ENCODE measurements around the gene HMGN2. TPM values are rescaled to one million over a fixed set of nuclear protein-coding genes. Genes with fewer than 3 reads are reported as not detected.
"Not testable (repeated sequence)": the region's sequence is repeated elsewhere in the genome, so short reads cannot be mapped to it uniquely, and the experiment has no call there.

HMGN2 gene
- total RNA-seq, 6 experiments from 2014 or later: 440 to 699 (median 668) TPM

DNA sequence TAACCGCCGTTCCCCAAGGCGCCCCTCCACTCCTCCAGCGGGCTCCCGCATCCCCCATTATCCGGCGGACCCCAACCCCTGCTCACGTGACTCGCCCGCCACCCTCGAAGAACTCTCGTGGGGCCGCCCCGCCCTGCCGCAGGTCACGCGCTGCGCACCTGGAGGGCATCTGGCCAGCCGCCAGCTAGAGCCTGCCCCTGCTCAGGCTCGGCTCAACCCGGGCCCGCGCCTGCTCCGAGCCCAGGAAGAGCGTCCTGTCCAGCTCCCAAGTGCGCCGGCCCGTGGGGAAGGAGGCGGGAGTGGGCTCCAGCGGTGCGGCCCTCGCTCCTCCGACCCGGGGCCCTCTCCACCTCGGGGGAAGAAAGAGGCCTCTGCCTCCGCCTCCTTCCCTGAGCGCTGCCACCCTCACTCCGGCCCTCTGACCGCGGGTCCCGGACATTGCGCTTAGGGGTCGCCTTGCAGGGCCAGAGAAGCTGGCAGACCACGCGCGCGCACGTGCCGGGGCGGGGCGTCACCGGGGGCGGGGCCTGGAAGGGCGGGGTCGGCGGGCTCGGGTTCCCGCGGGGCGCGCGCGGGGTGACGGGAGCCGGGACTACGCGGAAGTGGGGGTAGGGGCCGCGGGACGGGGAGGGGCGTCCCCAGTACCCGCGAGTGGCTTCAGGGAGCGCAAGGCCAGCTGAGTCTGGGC, 28.4 kb downstream of the HMGN2 start:
- H3K27me3 Mint-ChIP-seq (ENCODE audit: insufficient read depth): peaks cover 2% of the 10 kb centered on the region
- TF ChIP-seq, protein P1, sequence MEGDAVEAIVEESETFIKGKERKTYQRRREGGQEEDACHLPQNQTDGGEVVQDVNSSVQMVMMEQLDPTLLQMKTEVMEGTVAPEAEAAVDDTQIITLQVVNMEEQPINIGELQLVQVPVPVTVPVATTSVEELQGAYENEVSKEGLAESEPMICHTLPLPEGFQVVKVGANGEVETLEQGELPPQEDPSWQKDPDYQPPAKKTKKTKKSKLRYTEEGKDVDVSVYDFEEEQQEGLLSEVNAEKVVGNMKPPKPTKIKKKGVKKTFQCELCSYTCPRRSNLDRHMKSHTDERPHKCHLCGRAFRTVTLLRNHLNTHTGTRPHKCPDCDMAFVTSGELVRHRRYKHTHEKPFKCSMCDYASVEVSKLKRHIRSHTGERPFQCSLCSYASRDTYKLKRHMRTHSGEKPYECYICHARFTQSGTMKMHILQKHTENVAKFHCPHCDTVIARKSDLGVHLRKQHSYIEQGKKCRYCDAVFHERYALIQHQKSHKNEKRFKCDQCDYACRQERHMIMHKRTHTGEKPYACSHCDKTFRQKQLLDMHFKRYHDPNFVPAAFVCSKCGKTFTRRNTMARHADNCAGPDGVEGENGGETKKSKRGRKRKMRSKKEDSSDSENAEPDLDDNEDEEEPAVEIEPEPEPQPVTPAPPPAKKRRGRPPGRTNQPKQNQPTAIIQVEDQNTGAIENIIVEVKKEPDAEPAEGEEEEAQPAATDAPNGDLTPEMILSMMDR (IDR thresholded peaks at IDR 0.05): peak; percentile 66; the same call in 1 of the 2 replicates
- peaks cover 5% of the 10 kb centered on the region; the same call in 1 of the 2 replicates for H3K4me1 Mint-ChIP-seq (ENCODE audit: low read depth)
- peak; percentile 52 for DNase-seq
- no peaks in the 10 kb centered on the region for H3K36me3 Mint-ChIP-seq (ENCODE audit: low read depth)
- H3K4me3 Mint-ChIP-seq: peak overlapping the region; percentile 89
- no peaks in the 10 kb centered on the region for H3K9me3 Mint-ChIP-seq
- H3K27ac Mint-ChIP-seq: peak overlapping the region; percentile 89

DNA sequence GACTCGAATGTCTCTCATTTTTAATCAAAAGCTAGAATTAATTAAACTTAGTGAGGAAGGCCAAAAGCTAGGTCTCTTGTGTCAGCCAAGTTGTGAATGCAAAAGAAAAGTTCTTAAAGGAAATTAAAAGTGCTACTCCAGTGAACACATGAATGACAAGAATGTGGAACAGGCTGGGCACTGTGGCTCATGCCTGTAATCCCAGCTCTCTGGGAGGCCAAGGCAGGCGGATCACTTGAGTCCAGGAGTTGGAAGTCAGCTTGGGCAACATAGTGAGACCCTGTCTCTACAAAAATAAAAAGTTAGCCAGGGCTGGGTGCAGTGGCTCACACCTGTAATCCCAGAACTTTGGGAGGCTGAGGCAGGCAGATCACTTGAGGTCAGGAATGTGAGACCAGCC, 38.5 kb downstream of the HMGN2 start:
- not testable (repeated sequence) for DNase-seq; H3K4me1 Mint-ChIP-seq (ENCODE audit: low read depth); H3K4me3 Mint-ChIP-seq; H3K36me3 Mint-ChIP-seq (ENCODE audit: low read depth); H3K27ac Mint-ChIP-seq; H3K9me3 Mint-ChIP-seq; H3K27me3 Mint-ChIP-seq (ENCODE audit: insufficient read depth)

DNA sequence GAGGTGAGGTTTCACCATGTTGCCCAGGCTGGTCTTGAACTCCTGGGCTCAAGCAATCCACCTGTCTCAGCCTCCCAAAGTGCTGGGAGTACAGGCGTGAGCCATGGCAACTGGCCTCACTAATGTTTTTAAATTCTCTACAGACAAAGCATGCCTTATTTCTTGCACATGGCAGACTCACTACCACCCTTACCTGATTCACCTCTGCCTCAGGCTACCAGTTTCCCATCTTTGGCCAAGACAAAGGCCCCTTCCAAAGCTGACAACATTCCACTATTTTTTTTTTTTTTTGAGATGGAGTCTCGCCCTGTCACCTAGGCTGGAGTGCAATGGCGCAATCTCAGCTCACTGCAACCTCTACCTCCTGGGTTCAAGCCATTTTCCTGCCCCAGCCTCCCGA, 43.6 kb downstream of the HMGN2 start:
- not testable (repeated sequence) for H3K36me3 Mint-ChIP-seq (ENCODE audit: low read depth); DNase-seq; H3K4me1 Mint-ChIP-seq (ENCODE audit: low read depth)

DNA sequence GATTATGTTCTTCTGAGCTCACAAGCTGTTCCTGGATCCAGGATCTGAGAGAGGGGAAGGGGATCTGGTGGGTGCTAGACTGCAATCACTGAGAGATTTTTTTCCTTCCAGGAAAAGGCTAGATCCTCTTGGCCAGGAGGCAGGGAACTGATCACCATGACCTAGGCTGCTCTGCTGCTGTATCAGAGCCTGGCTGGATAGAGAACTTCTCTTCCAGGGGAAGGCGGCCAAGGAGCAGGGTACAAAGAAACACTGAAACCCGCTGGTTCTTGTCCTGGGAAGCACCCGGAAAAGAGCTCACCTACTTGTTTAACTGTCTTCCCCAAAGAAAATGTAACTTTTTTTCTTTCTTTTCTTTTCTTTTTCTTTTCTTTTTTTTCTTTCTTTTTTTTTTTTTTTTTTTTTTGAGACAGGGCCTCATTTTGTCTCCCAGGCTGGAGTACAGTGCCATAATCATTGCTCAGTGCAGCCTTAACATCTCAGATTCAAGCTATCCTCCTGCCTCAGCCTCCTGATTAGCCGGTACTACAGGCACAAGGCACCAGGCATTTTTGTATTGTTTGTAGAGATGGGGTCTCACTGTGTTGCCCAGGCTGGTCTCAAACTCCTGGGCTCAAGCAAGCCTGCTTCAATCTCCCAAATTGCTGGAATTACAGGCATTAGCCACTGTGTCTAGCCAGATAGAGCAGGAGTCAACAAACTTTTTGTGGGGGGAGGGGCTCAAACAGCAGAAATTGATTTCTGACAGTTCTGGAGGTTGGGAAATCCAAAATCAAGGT, 44.9 kb downstream of the HMGN2 start:
- Mint-ChIP-seq H3K9me3 (no peaks in the 10 kb centered on the region), H3K4me3 (no peak overlapping the region), H3K27ac (no peak overlapping the region), H3K27me3 (ENCODE audit: insufficient read depth) (peaks cover 17% of the 10 kb centered on the region), H3K36me3 (ENCODE audit: low read depth) (no peaks in the 10 kb centered on the region), H3K4me1 (ENCODE audit: low read depth) (no peaks in the 10 kb centered on the region)
- DNase-seq: no peak
- TF ChIP-seq, protein P1 (IDR thresholded peaks at IDR 0.05): no peak

More for the DNA sequence above, 43.6 kb downstream of the HMGN2 start:
- not testable (repeated sequence) for H3K27ac Mint-ChIP-seq, H3K9me3 Mint-ChIP-seq, H3K4me3 Mint-ChIP-seq
- H3K27me3 Mint-ChIP-seq (ENCODE audit: insufficient read depth): peaks cover 15% of the 10 kb centered on the region

DNA sequence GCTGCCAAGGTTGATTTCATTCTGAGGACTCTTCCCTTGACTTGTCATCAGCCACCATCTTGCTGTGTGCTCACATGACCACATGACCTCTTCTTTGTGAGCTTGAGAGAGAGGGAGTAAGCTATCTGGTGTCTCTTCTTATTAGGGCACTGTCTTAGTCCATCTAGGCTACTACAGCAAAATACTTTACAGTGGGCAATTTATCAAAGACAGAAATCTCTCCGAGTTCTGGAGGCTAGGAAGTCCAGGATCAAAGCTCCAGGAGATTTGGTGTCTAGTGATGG, 45.5 kb downstream of the HMGN2 start:
- H3K9me3 Mint-ChIP-seq: no peaks in the 10 kb centered on the region
- H3K4me1 Mint-ChIP-seq (ENCODE audit: low read depth): no peaks in the 10 kb centered on the region
- H3K27me3 Mint-ChIP-seq (ENCODE audit: insufficient read depth): peaks cover 15% of the 10 kb centered on the region

DNA sequence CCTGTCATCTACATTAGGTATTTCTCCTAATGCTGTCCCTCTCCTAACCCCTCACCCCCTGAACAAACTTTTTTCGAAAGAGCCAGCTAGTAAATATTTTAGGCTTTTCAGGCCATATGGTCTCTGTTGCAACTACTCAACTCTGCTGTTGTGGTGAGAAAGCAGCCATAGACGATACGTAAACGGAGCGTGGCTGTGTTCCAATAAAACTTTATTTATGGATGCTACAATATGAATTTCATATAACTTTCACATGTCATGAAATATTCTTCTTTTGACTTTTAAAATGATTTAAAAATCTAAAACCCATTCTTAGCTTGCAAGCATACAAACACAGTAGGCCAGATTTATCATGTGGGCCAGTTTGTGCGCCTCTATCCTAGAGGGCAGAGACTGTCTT, 46.1 kb downstream of the HMGN2 start:
- H3K27ac Mint-ChIP-seq: no peak overlapping the region

More for the DNA sequence above, 45.5 kb downstream of the HMGN2 start:
- no peaks in the 10 kb centered on the region for H3K36me3 Mint-ChIP-seq (ENCODE audit: low read depth)
- no peak for DNase-seq
- no peak overlapping the region for H3K27ac Mint-ChIP-seq
- no peak overlapping the region for H3K4me3 Mint-ChIP-seq
- TF ChIP-seq, protein P1 (IDR thresholded peaks at IDR 0.05): no peak

More for the DNA sequence above, 46.1 kb downstream of the HMGN2 start:
- DNase-seq: no peak
- Mint-ChIP-seq H3K27me3 (ENCODE audit: insufficient read depth) (peaks cover 14% of the 10 kb centered on the region), H3K9me3 (no peaks in the 10 kb centered on the region), H3K4me1 (ENCODE audit: low read depth) (no peaks in the 10 kb centered on the region), H3K4me3 (no peak overlapping the region), H3K36me3 (ENCODE audit: low read depth) (no peaks in the 10 kb centered on the region)
- TF ChIP-seq, protein P1 (IDR thresholded peaks at IDR 0.05): no peak

Measured in HFFc6 (cell line).